HG03378 (cell line): ENCODE data around the gene CLEC4G.

Experiments used
- ATAC-seq: cut with Tn5 transposase; IDR thresholded peaks from one replicate; pipeline ENCODE4 v1.9.1; 2021; ENCODE audit warnings: mild to moderate bottlenecking, moderate library complexity; ENCODE audit not compliant: unreplicated experiment

The CLEC4G gene

GRCh38 chr19:7699003-7699402, 32.9 kb downstream of the CLEC4G start:
- ATAC-seq, result no peak

GRCh38 chr19:7698583-7698982, 33.3 kb downstream of the CLEC4G start:
- ATAC-seq, result no peak

GRCh38 chr19:7697721-7698287, 34.1 kb downstream of the CLEC4G start:
- no peak for ATAC-seq

- no peak for ATAC-seq
Observed at GRCh38 chr19:7694499-7694898, 37.4 kb downstream of the CLEC4G start.

GRCh38 chr19:7692417-7693088, 39.4 kb downstream of the CLEC4G start:
- ATAC-seq, result no peak

GRCh38 chr19:7691497-7691896, 40.4 kb downstream of the CLEC4G start:
- no peak for ATAC-seq

- no peak for ATAC-seq
Observed at GRCh38 chr19:7690779-7691258, 41.1 kb downstream of the CLEC4G start.

- ATAC-seq, result no peak
Observed at GRCh38 chr19:7689165-7689564, 42.7 kb downstream of the CLEC4G start.

- ATAC-seq, result no peak
Observed at GRCh38 chr19:7687177-7687576, 44.7 kb downstream of the CLEC4G start.

GRCh38 chr19:7685546-7686445, 46.1 kb downstream of the CLEC4G start:
- ATAC-seq, result no peak

- no peak for ATAC-seq
Observed at GRCh38 chr19:7682175-7682855, 49.6 kb downstream of the CLEC4G start.

- no peak for ATAC-seq
Observed at GRCh38 chr19:7681340-7682174, 50.4 kb downstream of the CLEC4G start.

- ATAC-seq, result no peak
Observed at GRCh38 chr19:7680606-7681339, 51.1 kb downstream of the CLEC4G start, which contains the start of gene TRAPPC5. TSS of gene TRAPPC5 (plus strand) at chr19:7680833. CDS start at chr19:7682254, 1,421 bp downstream.

GRCh38 chr19:7679771-7680605, 51.9 kb downstream of the CLEC4G start:
- no peak for ATAC-seq

GRCh38 chr19:7678971-7679751, 52.7 kb downstream of the CLEC4G start:
- peak; percentile 47 for ATAC-seq
